HepG2 (cell line): ENCODE measurements around the gene SAPCD2. TPM values are rescaled to one million over a fixed set of nuclear protein-coding genes. Genes with fewer than 3 reads are reported as not detected.

ENCODE experiments used
- ATF5 ChIP-seq: sonication (generic); formaldehyde crosslinking; IDR thresholded peaks from 2 replicates; pipeline ENCODE4 v1.4.0; 2020; ENCODE audit warnings: mild to moderate bottlenecking, low read depth, missing genetic modification reagents
- BRD4 ChIP-seq: sonication (generic); formaldehyde crosslinking; IDR thresholded peaks from 2 replicates; pipeline ENCODE4 v1.4.0; 2020; ENCODE audit warnings: missing genetic modification reagents
- CREB3 ChIP-seq: sonication (generic); formaldehyde crosslinking; IDR thresholded peaks from 2 replicates; pipeline ENCODE4 v1.5.0; 2020; ENCODE audit warnings: missing genetic modification reagents
- FOXA3 ChIP-seq: IDR thresholded peaks from 2 replicates; pipeline ENCODE4 v1.6.1; 2016; ENCODE audit warnings: missing genetic modification reagents, missing compliant biosample characterization
- FUBP1 ChIP-seq: sonication (generic); formaldehyde crosslinking; IDR thresholded peaks from 2 replicates; pipeline ENCODE4 v1.5.1; 2020; ENCODE audit warnings: missing genetic modification reagents, mild to moderate bottlenecking, borderline replicate concordance
- IKZF1 ChIP-seq: fragments of 450-650 bp; IDR thresholded peaks from 2 replicates; pipeline ENCODE4 v1.7.1; 2016
- IRF2 ChIP-seq: IDR thresholded peaks from 2 replicates; pipeline ENCODE4 v1.6.1; 2018; ENCODE audit warnings: missing genetic modification reagents, missing compliant biosample characterization
- KLF16 ChIP-seq, 2 experiments: sonication (generic) in 1 of 2; formaldehyde crosslinking in 1 of 2; IDR thresholded peaks; 2 replicates each; pipeline versions ENCODE4 v1.6.1 to v1.8.0; 2016 to 2023; ENCODE audit warnings: missing genetic modification reagents in 2 of 2, missing compliant biosample characterization in 1 of 2
- KLF6 ChIP-seq: IDR thresholded peaks from 2 replicates; pipeline ENCODE4 v1.8.0; 2016; ENCODE audit warnings: missing biosample characterization, missing genetic modification reagents
- MTF1 ChIP-seq: sonication (generic); formaldehyde crosslinking; IDR thresholded peaks from 2 replicates; pipeline ENCODE4 v1.5.0; 2020; ENCODE audit warnings: missing genetic modification reagents
- NR0B2 ChIP-seq: sonication (generic); formaldehyde crosslinking; IDR thresholded peaks from 2 replicates; pipeline ENCODE4 v1.4.0; 2020; ENCODE audit warnings: mild to moderate bottlenecking, missing genetic modification reagents
- PCBP2 ChIP-seq: fragments of 200-400 bp; formaldehyde crosslinking; optimal IDR thresholded peaks from 2 replicates; pipeline ENCODE3; 2018; ENCODE audit warnings: low read length, low read depth; ENCODE audit not compliant: poor library complexity, severe bottlenecking
- PHF8 ChIP-seq: sonication (generic); formaldehyde crosslinking; IDR thresholded peaks from 2 replicates; pipeline ENCODE4 v1.5.0; 2020; ENCODE audit warnings: missing genetic modification reagents
- RORA ChIP-seq: sonication (generic); formaldehyde crosslinking; IDR thresholded peaks from 2 replicates; pipeline ENCODE4 v1.5.0; 2020; ENCODE audit warnings: mild to moderate bottlenecking, missing genetic modification reagents, moderate library complexity
- SRF ChIP-seq: IDR thresholded peaks from 2 replicates; pipeline ENCODE4 v1.6.1; 2011; ENCODE audit warnings: mild to moderate bottlenecking, low read depth, low read length, moderate library complexity
- TEAD3 ChIP-seq: optimal IDR thresholded peaks from 2 replicates; pipeline ENCODE3; 2016; ENCODE audit warnings: borderline replicate concordance
- TFAP4 ChIP-seq: sonication (generic); IDR thresholded peaks from 2 replicates; pipeline ENCODE4 v1.6.1; 2016; ENCODE audit warnings: low read depth, borderline replicate concordance
- ZNF12 ChIP-seq: sonication (generic); formaldehyde crosslinking; IDR thresholded peaks from 2 replicates; pipeline ENCODE4 v1.5.0; 2020; ENCODE audit warnings: missing genetic modification reagents
- ZNF629 ChIP-seq: sonication (generic); formaldehyde crosslinking; conservative IDR thresholded peaks from 2 replicates; pipeline ENCODE4 v1.5.0; 2020; ENCODE audit warnings: missing genetic modification reagents
- ZNF674 ChIP-seq: sonication (generic); formaldehyde crosslinking; IDR thresholded peaks from 2 replicates; pipeline ENCODE4 v1.5.0; 2020; ENCODE audit warnings: low read depth, mild to moderate bottlenecking, missing genetic modification reagents
- ZNF704 ChIP-seq: sonication (generic); formaldehyde crosslinking; IDR thresholded peaks from 2 replicates; pipeline ENCODE4 v1.8.1; 2023; ENCODE audit warnings: mild to moderate bottlenecking, inconsistent platforms, moderate library complexity, missing genetic modification reagents, borderline replicate concordance
- ZNF709 ChIP-seq: sonication (generic); formaldehyde crosslinking; IDR thresholded peaks from 2 replicates; pipeline ENCODE4 v1.5.0; 2020; ENCODE audit warnings: mild to moderate bottlenecking, missing genetic modification reagents
- ZNF740 ChIP-seq: sonication (generic); formaldehyde crosslinking; IDR thresholded peaks from 2 replicates; pipeline ENCODE4 v1.4.0; 2020; ENCODE audit warnings: missing genetic modification reagents
- ZNF841 ChIP-seq: sonication (generic); formaldehyde crosslinking; IDR thresholded peaks from 2 replicates; pipeline ENCODE4 v1.8.1; 2023; ENCODE audit warnings: missing genetic modification reagents, borderline replicate concordance
- polyA plus RNA-seq, 8 experiments: library from polyadenylated mRNA; depleted of rRNA in 3 of 8; stranded (reverse) in 7 of 8; unstranded in 1 of 8; fragments of >200 nt; fragmentation: Illumina TruSeq in 4 of 8; extraction: Trizol in 4 of 8; gene quantifications; 2 replicates each; pipeline versions ENCODE4 v1.2.1 to v1.2.3, GENCODE V29; 2011 to 2016; ENCODE audit warnings: low read depth in 4 of 8, missing spikeins in 1 of 8, mixed read lengths in 1 of 8; ENCODE audit not compliant: insufficient read depth in 1 of 8
- total RNA-seq, 5 experiments: library from RNA; depleted of rRNA; stranded (reverse); fragments of >200 nt; fragmentation: Illumina TruSeq; extraction: Trizol; gene quantifications; 2 replicates each; pipeline ENCODE4 v1.2.3, GENCODE V29; 2016; ENCODE audit warnings: low read depth in 1 of 5

Gene SAPCD2
- total and polyA plus RNA-seq, 2 of the 13 experiments (the other 11 are each of a cell fraction or from before 2014, with no cell fraction given) = 21.9 to 42.8 TPM

GRCh38 chr9:137064027-137064879 lies 6.1 kb downstream of the SAPCD2 start (continued):
- TF ChIP-seq FUBP1 (no peak), PCBP2 (no peak), BRD4 (no peak), KLF16 (CRISPR knock-in tag; IDR thresholded peaks at IDR 0.05) (0 out of 4 replicates have a peak, but pooled peaks of 1 of the 2 experiments have one; percentile 26), MTF1 (CRISPR knock-in tag) (no peak), PHF8 (CRISPR knock-in tag) (peak; percentile 20; the same call in 1 of the 2 replicates), IRF2 (CRISPR knock-in tag) (no peak), KLF6 (CRISPR knock-in tag) (no peak), ATF5 (CRISPR knock-in tag) (no peak), SRF (no peak), IKZF1 (no peak), ZNF740 (CRISPR knock-in tag) (no peak), ZNF12 (CRISPR knock-in tag) (no peak), ZNF841 (no peak), ZNF709 (no peak), RORA (no peak), ZNF674 (CRISPR knock-in tag) (no peak), TEAD3 (CRISPR knock-in tag) (no peak), FOXA3 (CRISPR knock-in tag) (0 out of 2 replicates have a peak, but pooled peaks have one; percentile 18), CREB3 (CRISPR knock-in tag) (no peak), ZNF704 (CRISPR knock-in tag) (no peak), ZNF629 (CRISPR knock-in tag) (no peak), NR0B2 (no peak), TFAP4 (no peak)
